VCaP (cell line): Measurements from ENCODE around the gene DNAJC5.
"Not testable (repeated sequence)": the region's sequence is repeated elsewhere in the genome, so short reads cannot be mapped to it uniquely, and the experiment has no call there.

Experiments used
- H3K27ac ChIP-seq: fragments of 450-650 bp; 2 replicates; pipeline ENCODE4 v1.5.1; 2017
- TF ChIP-seq, protein P1 (sequence below): fragments of 450-650 bp; conservative IDR thresholded peaks from 2 replicates; pipeline ENCODE4 v1.5.1; 2017; ENCODE audit warnings: mild to moderate bottlenecking, moderate library complexity

Gene DNAJC5

DNA sequence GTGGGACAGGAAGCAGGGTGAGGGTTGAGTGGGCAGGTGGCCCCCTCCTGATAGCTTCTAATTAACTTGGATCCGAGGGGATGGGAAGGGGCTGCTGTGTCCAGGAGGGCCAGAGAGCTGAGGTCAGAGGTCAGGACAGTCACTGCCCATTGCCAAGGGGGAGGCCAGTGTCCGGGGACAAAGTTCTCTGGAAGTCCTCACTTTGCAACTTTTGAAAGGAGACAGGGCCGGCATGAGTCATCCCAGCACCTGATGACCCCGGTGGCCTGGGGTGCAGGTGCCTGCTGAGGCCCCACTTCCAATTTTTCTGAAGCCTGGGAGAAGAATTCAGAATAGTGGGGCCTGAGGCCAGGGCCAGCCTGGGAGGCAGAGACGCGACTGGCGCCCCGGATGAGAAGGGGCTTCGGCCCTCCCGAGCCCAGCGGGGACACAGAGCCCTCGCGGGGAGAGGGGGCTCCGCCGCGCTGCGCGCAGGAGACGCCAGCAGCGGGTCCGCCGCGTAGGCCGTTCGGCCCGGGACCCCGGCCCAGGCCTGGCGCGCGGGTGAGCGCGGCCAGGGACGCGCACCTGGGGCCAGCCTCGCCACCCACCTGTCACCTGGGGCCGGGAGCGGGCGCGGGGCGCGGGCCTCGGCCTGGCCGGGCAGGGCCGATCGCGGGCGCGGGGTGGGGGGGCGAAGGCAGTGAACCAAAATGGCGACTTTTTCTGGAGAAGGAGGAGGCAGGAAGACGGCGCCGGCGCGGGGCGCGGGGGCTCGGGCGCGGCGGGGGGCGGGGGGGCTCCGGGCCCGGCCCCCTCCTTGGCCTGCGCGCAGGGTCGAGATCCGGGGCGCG is 74.2 kb downstream of the DNAJC5 start:
- peak overlapping the region; percentile 93 for H3K27ac ChIP-seq
- TF ChIP-seq, protein P1, sequence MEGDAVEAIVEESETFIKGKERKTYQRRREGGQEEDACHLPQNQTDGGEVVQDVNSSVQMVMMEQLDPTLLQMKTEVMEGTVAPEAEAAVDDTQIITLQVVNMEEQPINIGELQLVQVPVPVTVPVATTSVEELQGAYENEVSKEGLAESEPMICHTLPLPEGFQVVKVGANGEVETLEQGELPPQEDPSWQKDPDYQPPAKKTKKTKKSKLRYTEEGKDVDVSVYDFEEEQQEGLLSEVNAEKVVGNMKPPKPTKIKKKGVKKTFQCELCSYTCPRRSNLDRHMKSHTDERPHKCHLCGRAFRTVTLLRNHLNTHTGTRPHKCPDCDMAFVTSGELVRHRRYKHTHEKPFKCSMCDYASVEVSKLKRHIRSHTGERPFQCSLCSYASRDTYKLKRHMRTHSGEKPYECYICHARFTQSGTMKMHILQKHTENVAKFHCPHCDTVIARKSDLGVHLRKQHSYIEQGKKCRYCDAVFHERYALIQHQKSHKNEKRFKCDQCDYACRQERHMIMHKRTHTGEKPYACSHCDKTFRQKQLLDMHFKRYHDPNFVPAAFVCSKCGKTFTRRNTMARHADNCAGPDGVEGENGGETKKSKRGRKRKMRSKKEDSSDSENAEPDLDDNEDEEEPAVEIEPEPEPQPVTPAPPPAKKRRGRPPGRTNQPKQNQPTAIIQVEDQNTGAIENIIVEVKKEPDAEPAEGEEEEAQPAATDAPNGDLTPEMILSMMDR, result no peak

DNA sequence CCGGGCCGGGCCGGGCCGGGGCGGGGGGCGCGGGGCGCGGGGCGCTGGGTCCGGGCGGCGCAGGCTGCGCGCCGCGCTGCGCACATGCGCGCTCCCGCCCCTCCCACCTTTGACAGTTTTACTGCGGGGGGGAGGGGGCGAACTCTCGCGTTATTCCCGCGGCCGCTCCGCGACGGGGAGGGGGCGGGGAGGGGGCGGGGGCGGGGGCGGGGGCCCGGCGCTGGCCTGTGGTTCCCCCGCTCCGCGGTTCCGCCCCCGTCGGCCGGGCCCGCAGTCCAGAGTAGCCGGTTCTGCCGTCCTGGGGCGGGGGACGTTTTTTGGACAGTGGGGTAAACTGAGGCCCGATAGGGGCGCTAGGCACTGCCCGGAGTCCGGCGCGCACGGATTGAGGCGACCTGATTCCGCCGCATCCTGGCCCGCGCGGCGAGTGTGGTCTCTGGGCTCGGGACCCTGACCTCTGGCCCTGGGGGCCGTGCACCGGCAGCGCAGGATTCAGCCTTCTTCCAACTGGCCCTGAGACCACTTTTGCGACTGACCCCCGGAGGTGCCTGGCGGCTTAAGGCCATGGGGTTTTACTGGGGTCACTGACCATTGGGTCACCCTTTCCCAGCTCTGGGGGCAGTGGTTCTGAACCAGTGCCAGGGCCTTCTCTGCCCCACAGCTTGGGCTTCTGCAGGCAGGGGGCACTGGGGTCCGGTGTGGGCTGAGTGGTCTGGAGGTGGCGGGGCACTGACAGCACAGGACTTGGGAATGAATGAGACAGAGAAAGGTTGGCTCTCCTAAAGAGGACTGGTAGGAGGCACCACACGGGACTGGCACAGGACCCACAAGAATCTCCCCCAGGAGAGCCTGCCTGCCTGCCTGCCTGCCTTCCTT is 75.2 kb downstream of the DNAJC5 start, which contains the start of gene ZNF512B:
ZNF512B (minus strand) TSS at position 93 of the 876 bp plus-strand sequence. CDS start 1,980 bp downstream, outside the sequence.
- TF ChIP-seq, protein P1, result no peak
- peak within 1 kb of the TSS; percentile 93 for H3K27ac ChIP-seq

DNA sequence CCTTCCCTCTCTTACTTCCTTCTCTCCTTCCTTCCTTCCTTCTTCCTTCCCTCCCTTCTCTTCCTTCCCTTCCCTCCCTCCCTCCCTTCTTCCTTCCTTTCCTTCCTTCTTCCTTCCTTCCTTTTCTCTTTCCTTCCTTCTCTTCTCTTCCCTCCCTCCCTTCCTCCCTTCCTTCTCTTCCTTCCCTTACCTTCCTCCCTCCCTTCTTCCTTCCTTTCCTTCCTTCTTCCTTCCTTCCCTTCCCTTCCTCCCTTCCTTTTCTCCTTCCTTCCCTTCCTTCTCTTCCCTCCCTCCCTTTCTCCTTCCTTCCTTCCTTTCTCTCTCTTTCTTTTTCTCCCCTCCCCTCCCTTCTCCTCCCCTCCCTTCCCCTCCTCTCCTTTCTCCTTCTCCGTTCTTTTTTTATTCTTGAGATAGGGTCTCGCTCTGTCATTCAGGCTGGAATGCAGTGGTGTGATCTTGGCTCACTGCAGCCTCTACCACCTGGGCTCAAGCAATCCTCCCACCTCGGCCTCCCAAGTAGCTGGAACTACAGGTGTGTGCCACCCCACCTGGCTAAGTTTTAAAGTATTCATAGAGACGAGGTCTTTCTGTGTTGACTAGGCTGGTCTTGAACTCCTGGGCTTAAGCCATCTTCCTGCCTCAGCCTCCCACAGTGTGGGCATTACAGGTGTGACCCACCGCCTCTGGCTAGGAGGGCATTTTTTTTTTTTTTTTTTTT is 75.9 kb downstream of the DNAJC5 start:
- H3K27ac ChIP-seq, result peak overlapping the region; percentile 93; the same call in 1 of the 2 replicates

DNA sequence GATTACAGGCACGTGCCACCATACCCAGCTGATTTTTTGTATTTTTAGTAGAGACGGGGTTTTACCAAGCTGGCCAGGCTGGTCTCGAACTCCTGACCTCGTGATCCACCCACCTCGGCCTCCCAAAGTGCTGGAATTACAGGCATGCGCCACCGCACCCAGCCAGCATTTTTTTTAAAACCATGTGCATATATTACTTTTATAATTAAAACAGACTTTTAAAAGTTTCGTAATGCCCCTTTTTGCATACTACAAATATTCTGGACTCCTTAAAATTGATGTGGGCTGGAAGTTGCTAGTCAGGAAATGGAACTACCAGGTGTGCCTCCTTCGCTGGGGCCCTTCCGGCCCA is 77.0 kb downstream of the DNAJC5 start:
- not testable (repeated sequence) for H3K27ac ChIP-seq

More for the DNA sequence above, 75.9 kb downstream of the DNAJC5 start:
- TF ChIP-seq, protein P1, result no peak

DNA sequence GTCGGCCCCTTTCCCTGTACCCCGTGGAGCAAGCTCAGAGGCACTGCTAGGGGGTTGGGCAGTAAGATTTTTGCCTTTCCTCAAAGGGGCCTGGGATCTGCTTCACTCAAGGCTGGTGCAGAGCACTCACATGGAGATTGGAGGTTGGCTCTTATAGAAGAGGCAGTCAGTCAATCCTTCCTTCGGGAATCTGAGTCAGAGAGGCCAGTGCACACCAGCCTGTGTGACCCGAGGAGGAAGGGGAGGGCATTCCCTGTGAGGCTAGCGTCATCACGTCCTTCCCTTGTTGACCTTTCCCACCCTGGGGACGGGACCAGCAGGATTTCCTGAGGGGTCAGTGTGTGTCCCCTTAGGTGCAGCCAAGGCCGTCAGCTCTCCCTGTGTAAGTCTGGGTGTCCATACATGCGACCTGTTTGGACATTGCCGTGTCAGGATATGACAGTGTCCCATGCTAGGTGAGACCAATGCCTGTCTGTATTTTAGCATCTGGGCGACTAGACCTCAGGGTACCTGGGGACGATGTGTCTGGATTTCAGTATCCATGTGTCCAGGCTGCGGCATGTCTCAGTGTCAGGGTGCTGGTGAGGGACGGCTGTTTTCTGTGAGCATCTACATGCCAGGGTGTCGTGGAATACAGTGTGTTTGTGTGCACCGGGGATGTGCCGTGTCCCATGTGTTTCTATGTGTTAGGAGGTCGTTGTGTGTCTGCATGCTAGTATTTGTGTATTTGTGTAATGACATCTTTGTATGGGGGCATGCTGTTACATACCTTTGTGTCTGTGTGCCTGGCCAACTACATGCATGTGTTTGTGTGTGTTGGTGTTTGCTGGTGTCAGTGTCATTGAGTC is 77.6 kb downstream of the DNAJC5 start:
- H3K27ac ChIP-seq, result no peak overlapping the region
- TF ChIP-seq, protein P1, result no peak

DNA sequence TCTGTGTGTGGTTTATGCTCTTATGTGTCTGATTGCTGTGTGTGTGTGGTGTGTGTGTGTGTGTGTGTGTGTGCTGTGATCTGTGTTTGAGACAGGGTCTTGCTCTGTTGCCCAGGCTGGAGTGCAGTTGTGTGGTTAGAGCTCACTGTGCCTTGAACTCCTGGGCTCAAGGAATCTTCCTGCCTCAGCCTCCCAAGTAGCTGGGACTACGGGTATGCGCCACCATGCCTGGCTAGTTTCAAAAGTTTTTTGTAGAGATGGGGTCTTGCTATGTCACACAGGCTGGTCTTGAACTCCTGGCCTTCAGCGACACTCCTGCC is 78.2 kb downstream of the DNAJC5 start:
- peak overlapping the region; percentile 69 for H3K27ac ChIP-seq
- TF ChIP-seq, protein P1, result no peak

DNA sequence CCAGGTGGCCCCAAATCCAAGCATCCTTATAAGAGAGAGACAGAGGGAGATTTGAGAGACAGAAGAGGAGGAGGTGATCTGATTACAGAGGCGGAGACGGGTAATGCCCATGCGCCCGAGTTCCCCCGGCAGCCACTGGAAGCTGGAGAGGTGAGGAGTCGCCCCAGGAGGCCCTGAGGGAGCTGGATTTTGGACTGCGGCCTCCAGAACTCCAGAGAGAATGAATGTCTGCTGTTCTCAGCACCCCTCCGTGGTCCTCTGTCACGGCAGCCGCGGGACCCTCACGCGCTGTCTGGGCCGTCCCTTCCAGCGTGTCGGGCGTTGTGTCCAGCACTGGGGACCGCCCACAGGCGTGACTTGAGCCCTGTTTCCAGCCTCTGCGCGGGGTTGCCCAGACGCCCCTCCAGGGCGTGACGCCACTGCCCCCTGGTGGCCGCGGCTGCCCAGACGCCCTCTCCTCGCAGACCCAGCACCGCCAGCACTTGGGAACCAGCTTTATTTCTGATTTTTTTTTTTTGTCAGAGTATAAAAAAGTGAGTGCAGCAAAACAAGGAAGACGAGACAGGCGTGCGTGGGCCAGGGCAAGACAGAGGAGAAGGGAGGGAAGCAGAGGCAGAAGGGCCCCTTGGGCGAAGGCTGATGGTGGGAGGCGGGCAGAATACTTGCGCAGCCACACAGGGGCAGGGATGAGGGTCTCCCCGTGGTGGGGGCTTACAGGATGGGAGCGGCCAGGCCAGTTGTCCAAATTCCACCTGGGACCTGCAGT is 78.9 kb downstream of the DNAJC5 start:
- H3K27ac ChIP-seq, result peak overlapping the region; percentile 69
- TF ChIP-seq, protein P1, result peak; percentile 100
